ENCODE results near the gene B9D1. TPM values are rescaled to one million over a fixed set of nuclear protein-coding genes. Genes with fewer than 3 reads are reported as not detected.

Gene B9D1
- total and polyA plus RNA-seq, 2 of the 13 experiments (the other 11 are each of a cell fraction or from before 2014, with no cell fraction given): 27.7 to 31.1 TPM

- TF ChIP-seq ZSCAN12 (CRISPR knock-in tag; IDR thresholded peaks at IDR 0.05): 0 out of 2 replicates have a peak, but pooled peaks have one; percentile 56
- 0 out of 2 replicates have a peak, but pooled peaks have one; percentile 4 for TF ChIP-seq ZSCAN25 (CRISPR knock-in tag; IDR thresholded peaks at IDR 0.05)
- 0 out of 2 replicates have a peak, but pooled peaks have one; percentile 2 for TF ChIP-seq ZHX1 (CRISPR knock-in tag; IDR thresholded peaks at IDR 0.05; ENCODE audit: low read depth)
- TF ChIP-seq MIER3 (CRISPR knock-in tag; IDR thresholded peaks at IDR 0.05; ENCODE audit: borderline replicate concordance): peak; percentile 10; the same call in 1 of the 2 replicates
- TF ChIP-seq ATF7-NPFF (CRISPR knock-in tag; IDR thresholded peaks at IDR 0.05; ENCODE audit: low read depth): 0 out of 2 replicates have a peak, but pooled peaks have one; percentile 3
Observed at GRCh38 chr17:19363114-19363438, 553 bp upstream of the B9D1 start (continued).

- Histone ChIP-seq H2AFZ (ENCODE audit: low read length) (peak overlapping the region; percentile 62), H3K27ac (ENCODE audit: extremely low read length, insufficient read depth, low read length) (peak overlapping the region; percentile 74), H4K20me1 (ENCODE audit: insufficient read depth, low read length) (no peaks in the 10 kb centered on the region), H3K36me3 (replicated peaks in 1 of 2; ENCODE audit: control insufficient read depth in 1 of 2, insufficient read depth in 2 of 2, low read length in 2 of 2) (peaks cover 8 to 9% of the 10 kb centered on the region in 2 experiments; a peak in 3 of 5 replicates), H3K79me2 (ENCODE audit: insufficient read depth, low read length) (peaks cover 7% of the 10 kb centered on the region), H3K27me3 (ENCODE audit: control insufficient read depth in 1 of 2, insufficient read depth in 2 of 2, low read length in 2 of 2) (no peaks in the 10 kb centered on the region), H3K9ac (ENCODE audit: insufficient read depth, low read depth, low read length) (peak overlapping the region; percentile 84), H3K4me2 (ENCODE audit: low read depth, low read length) (peak overlapping the region; percentile 100), H3K9me3 (ENCODE audit: low read length) (no peaks in the 10 kb centered on the region), H3K4me3 (replicated peaks in 1 of 3; ENCODE audit: insufficient read depth in 1 of 3, low read depth in 2 of 3, low read length in 3 of 3) (peak overlapping the region; percentile 65 to 93 (median 74)), H3K4me1 (ENCODE audit: insufficient read depth, low read length) (peaks cover 52% of the 10 kb centered on the region)
- in situ Hi-C loops (cut with HindIII; ENCODE audit: extremely low pct_ligation_motif_present, low pct_unique_long_range_greater_than_20kb) (loop anchor here (5.0 to 10.0 kb wide), 2 partner anchors 85 to 403 kb away; no protein-coding TSS in a partner anchor), intact Hi-C loops (cut with micrococcal nuclease; ENCODE audit: unreplicated experiment) (no loop called here)
- ATAC-seq: no peak
- POLR2A ChIA-PET: interaction anchor here (1.3 to 2.9 kb wide), 6 partner anchors 8 to 176 kb away, joined by 3 to 42 read pairs (median 8); partner anchors contain the start of gene MAPK7
- no peak for FAIRE-seq
- TSS peak; percentile 60 for BruUV-seq (replicated peaks)
- CTCF ChIA-PET (ENCODE audit: low intra/inter-chr PET ratio, low total read pairs): interaction anchor here (0.9 to 2.4 kb wide), 3 partner anchors 15 to 86 kb away, joined by 3 to 57 read pairs (median 9); no protein-coding TSS in a partner anchor
- no peak for DNase-seq (ENCODE audit: low spot score)
- 24% methylated on average over 5 of the region's 16 CpGs for WGBS (ENCODE audit: low lambda C conversion rate)
- TF ChIP-seq ZNF431 (CRISPR knock-in tag; IDR thresholded peaks at IDR 0.05; ENCODE audit: borderline replicate concordance, low read depth): no peak
- TF ChIP-seq FOXO1 (CRISPR knock-in tag; IDR thresholded peaks at IDR 0.05): no peak
- TF ChIP-seq ZNF770 (CRISPR knock-in tag; IDR thresholded peaks at IDR 0.05): no peak
- no peak for TF ChIP-seq BATF2 (CRISPR knock-in tag; IDR thresholded peaks at IDR 0.05)
- TF ChIP-seq ZNF615 (CRISPR knock-in tag; IDR thresholded peaks at IDR 0.05; ENCODE audit: borderline replicate concordance): no peak
- TF ChIP-seq THAP9 (CRISPR knock-in tag; IDR thresholded peaks at IDR 0.05; ENCODE audit: borderline replicate concordance): no peak
- TF ChIP-seq HOXA5 (CRISPR knock-in tag; IDR thresholded peaks at IDR 0.05): no peak
- TF ChIP-seq MEIS1 (CRISPR knock-in tag; IDR thresholded peaks at IDR 0.05; ENCODE audit: borderline replicate concordance): 0 out of 2 replicates have a peak, but pooled peaks have one; percentile 2
Observed at GRCh38 chr17:19361944-19362276, 613 bp downstream of the B9D1 start.
